HCT116 (cell line): ENCODE measurements around the gene LYST. TPM values are rescaled to one million over a fixed set of nuclear protein-coding genes. Genes with fewer than 3 reads are reported as not detected.

Source experiments
- ATAC-seq: fragments of 200-7000 bp; cut with Tn5 transposase; 2 replicates; pipeline ENCODE4 v1.9.1; 2020; ENCODE audit warnings: mild to moderate bottlenecking, moderate library complexity
- BruUV-seq: library from RNA; stranded (reverse); fragments of 400-500 nt; replicated peaks from 2 replicates; lab custom pipeline; 2021; lab: Mats Ljungman, UMichigan
- CTCF ChIA-PET: fragments of 300-600 bp; sonication (Branson Sonifier 250); formaldehyde crosslinking; loops from one replicate; lab custom pipeline; 2021; ENCODE audit warnings: antibody characterized with exemption; lab: Charles Lee
- POLR2A ChIA-PET: fragments of 300-600, 350-600 bp; sonication (Branson Sonifier 250); formaldehyde crosslinking; loops from one replicate; lab custom pipeline; 2021; ENCODE audit warnings: antibody characterized with exemption; lab: Charles Lee
- RAD21 ChIA-PET, 2 experiments: fragments of 300-600 bp; sonication (Branson Sonifier 250); formaldehyde crosslinking; loops; one replicate each; lab custom pipeline; 2023; ENCODE audit warnings: low total read pairs in 2 of 2; ENCODE audit not compliant: uncharacterized antibody in 2 of 2, unreplicated experiment in 2 of 2, low non-redundant PET in 1 of 2; lab: Charles Lee
- DNase-seq: peaks from one replicate; pipeline ENCODE4 v3.0.0-alpha.2; 2010; ENCODE audit warnings: low read depth, low spot score
- H2AFZ ChIP-seq: fragments of 200-600 bp; shearing (Covaris generic), sonication (generic); 2 replicates; pipeline ENCODE4 v1.6.1; 2017; ENCODE audit warnings: low read depth, mixed run types, mixed read lengths, antibody characterized with exemption, low read length; ENCODE audit not compliant: poor library complexity, severe bottlenecking
- H3K27ac ChIP-seq: 2 replicates; pipeline ENCODE4 v1.5.1; 2012; ENCODE audit warnings: low read depth, low read length
- H3K27me3 ChIP-seq: fragments of 200-600 bp; sonication (generic); 2 replicates; pipeline ENCODE4 v1.6.1; 2016; ENCODE audit warnings: mixed run types, low read length, mixed read lengths; ENCODE audit not compliant: insufficient read depth
- H3K36me3 ChIP-seq, 2 experiments: fragments of 200-500 bp in 1 of 2; fragments of 200-600 bp in 1 of 2; sonication (Bioruptor generic) in 1 of 2; sonication (generic) in 1 of 2; 2 replicates each; pipeline versions ENCODE4 v1.5.1 to v1.6.1; 2014 to 2016; ENCODE audit warnings: low read length in 2 of 2, inconsistent platforms in 1 of 2, mixed read lengths in 1 of 2, mixed run types in 1 of 2; ENCODE audit not compliant: insufficient read depth in 2 of 2, control insufficient read depth in 1 of 2
- H3K4me1 ChIP-seq, 2 experiments: fragments of 200-600 bp in 1 of 2; sonication (generic) in 1 of 2; 2 replicates each; pipeline versions ENCODE4 v1.5.1 to v1.6.1; 2012 to 2017; ENCODE audit warnings: low read length in 2 of 2, inconsistent platforms in 1 of 2, mild to moderate bottlenecking in 1 of 2, mixed read lengths in 1 of 2, mixed run types in 1 of 2, moderate library complexity in 1 of 2; ENCODE audit not compliant: insufficient read depth in 2 of 2, control insufficient read depth in 1 of 2
- H3K4me2 ChIP-seq: fragments of 200-600 bp; sonication (generic); 2 replicates; pipeline ENCODE4 v1.6.1; 2017; ENCODE audit warnings: mixed run types, low read length, mixed read lengths
- H3K4me3 ChIP-seq, 2 experiments: fragments of 200-600 bp in 1 of 2; sonication (generic) in 1 of 2; replicated peaks in 1 of 2; 2 replicates each; pipeline ENCODE4 v1.5.1; 2011 to 2016; ENCODE audit warnings: low read length in 2 of 2, control low read depth in 1 of 2, low read depth in 1 of 2, mild to moderate bottlenecking in 1 of 2, mixed read lengths in 1 of 2, mixed run types in 1 of 2
- H3K79me2 ChIP-seq: fragments of 200-600 bp; sonication (generic); 2 replicates; pipeline ENCODE4 v1.6.1; 2017; ENCODE audit warnings: mild to moderate bottlenecking, mixed run types, low read length, moderate library complexity, mixed read lengths; ENCODE audit not compliant: insufficient read depth
- H3K9ac ChIP-seq: fragments of 200-600 bp; sonication (generic); 2 replicates; pipeline ENCODE4 v1.6.1; 2016; ENCODE audit warnings: low read length, mixed read lengths
- H3K9me2 ChIP-seq: fragments of 200-600 bp; sonication (generic), shearing (Covaris generic); 2 replicates; pipeline ENCODE4 v1.6.1; 2017; ENCODE audit warnings: mixed run types, mild to moderate bottlenecking, moderate library complexity; ENCODE audit not compliant: insufficient read depth
- H3K9me3 ChIP-seq, 2 experiments: fragments of 200-500 bp in 1 of 2; fragments of 200-600 bp in 1 of 2; sonication (Bioruptor generic) in 1 of 2; sonication (generic) in 1 of 2; 2 replicates each; pipeline ENCODE4 v1.6.1; 2014 to 2017; ENCODE audit warnings: low read length in 2 of 2, mixed read lengths in 2 of 2, inconsistent platforms in 1 of 2, low read depth in 1 of 2, mild to moderate bottlenecking in 1 of 2, mixed run types in 1 of 2, moderate library complexity in 1 of 2; ENCODE audit not compliant: control insufficient read depth in 1 of 2, insufficient read depth in 1 of 2
- H4K20me1 ChIP-seq: fragments of 200-600 bp; sonication (generic), shearing (Covaris generic); 2 replicates; pipeline ENCODE4 v1.6.1; 2017; ENCODE audit warnings: mixed run types, mild to moderate bottlenecking, moderate library complexity; ENCODE audit not compliant: insufficient read depth
- CEBPB ChIP-seq: IDR thresholded peaks from 2 replicates; pipeline ENCODE4 v1.6.1; 2012; ENCODE audit warnings: low read depth
- EGR1 ChIP-seq: IDR thresholded peaks from 2 replicates; pipeline ENCODE4 v1.6.1; 2012; ENCODE audit warnings: low read depth
- EZH2 ChIP-seq: fragments of 200-600 bp; sonication (generic); IDR thresholded peaks from 2 replicates; pipeline ENCODE4 v1.6.1; 2017; ENCODE audit warnings: antibody characterized with exemption, mixed run types
- EZH2phosphoT487 ChIP-seq: fragments of 200-600 bp; IDR thresholded peaks from 2 replicates; pipeline ENCODE4 v1.6.1; 2018; ENCODE audit warnings: antibody characterized with exemption, borderline replicate concordance
- FOSL1 ChIP-seq: IDR thresholded peaks from 2 replicates; pipeline ENCODE4 v1.6.1; 2012; ENCODE audit warnings: low read depth
- POLR2A ChIP-seq: IDR thresholded peaks from 2 replicates; pipeline ENCODE4 v1.7.0; 2011; ENCODE audit warnings: borderline replicate concordance; ENCODE audit not compliant: insufficient read depth, insufficient read length; ENCODE audit errors: extremely low read depth
- RAD21 ChIP-seq: IDR thresholded peaks from 2 replicates; pipeline ENCODE4 v1.6.1; 2012; ENCODE audit warnings: low read depth, mild to moderate bottlenecking
- SRF ChIP-seq: IDR thresholded peaks from 2 replicates; pipeline ENCODE4 v1.6.1; 2012; ENCODE audit warnings: low read depth
- TCF7L2 ChIP-seq: IDR thresholded peaks from 2 replicates; pipeline ENCODE4 v1.7.0; 2011; ENCODE audit warnings: borderline replicate concordance, inconsistent platforms; ENCODE audit not compliant: insufficient read depth, insufficient read length; ENCODE audit errors: extremely low read depth
- ZNF274 ChIP-seq: fragments of 200-500 bp; sonication (Bioruptor generic); IDR thresholded peaks from 2 replicates; pipeline ENCODE4 v1.6.1; 2014; ENCODE audit warnings: mild to moderate bottlenecking, low read depth, low read length, inconsistent platforms
- intact Hi-C: fragments of 100-400 bp; cut with micrococcal nuclease; formaldehyde crosslinking; loops from 2 replicates; pipeline ENCODE4 v1.10.0; 2022
- total RNA-seq: library from RNA; stranded (reverse); gene quantifications from one replicate; pipeline ENCODE4 v1.2.1, GENCODE V29; 2021; ENCODE audit not compliant: unreplicated experiment
- TF ChIP-seq, protein P1 (sequence below): IDR thresholded peaks from 2 replicates; pipeline ENCODE4 v1.6.1; 2012
- TF ChIP-seq, protein P2 (sequence below): IDR thresholded peaks from 2 replicates; pipeline ENCODE4 v1.6.1; 2011; ENCODE audit warnings: mild to moderate bottlenecking, low read length, moderate library complexity; ENCODE audit not compliant: insufficient replicate concordance; ENCODE audit errors: extremely low read depth
- TF ChIP-seq, protein P3 (sequence below): IDR thresholded peaks from 2 replicates; pipeline ENCODE4 v1.6.1; 2012

LYST gene
- total RNA-seq, 1 experiment from 2014 or later = 6.6 TPM

- intact Hi-C loops = no loop called here
- POLR2A ChIA-PET = no interaction called here
- H3K4me2 ChIP-seq = no peak overlapping the region
- ATAC-seq (no peak), DNase-seq (no peak)
- no peak overlapping the region for H3K4me3 ChIP-seq
- no peaks in the 10 kb centered on the region for H3K9me2 ChIP-seq
- H3K27ac ChIP-seq = no peak overlapping the region
- no peaks in the 10 kb centered on the region for H3K27me3 ChIP-seq
- CTCF ChIA-PET = no interaction called here
- H3K9ac ChIP-seq = no peak overlapping the region
- H3K4me1 ChIP-seq = peaks cover 0 to 10% of the 10 kb centered on the region in 2 experiments; a peak in 2 of 4 replicates
- H3K79me2 ChIP-seq = no peaks in the 10 kb centered on the region
- BruUV-seq = no TSS peak
- no peaks in the 10 kb centered on the region for H3K9me3 ChIP-seq
- no peaks in the 10 kb centered on the region for H3K36me3 ChIP-seq
- no peaks in the 10 kb centered on the region for H4K20me1 ChIP-seq
- no peak overlapping the region for H2AFZ ChIP-seq
- RAD21 ChIA-PET = no interaction called here
- TF ChIP-seq, protein P1, sequence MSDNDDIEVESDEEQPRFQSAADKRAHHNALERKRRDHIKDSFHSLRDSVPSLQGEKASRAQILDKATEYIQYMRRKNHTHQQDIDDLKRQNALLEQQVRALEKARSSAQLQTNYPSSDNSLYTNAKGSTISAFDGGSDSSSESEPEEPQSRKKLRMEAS = no peak
- TF ChIP-seq, protein P2, sequence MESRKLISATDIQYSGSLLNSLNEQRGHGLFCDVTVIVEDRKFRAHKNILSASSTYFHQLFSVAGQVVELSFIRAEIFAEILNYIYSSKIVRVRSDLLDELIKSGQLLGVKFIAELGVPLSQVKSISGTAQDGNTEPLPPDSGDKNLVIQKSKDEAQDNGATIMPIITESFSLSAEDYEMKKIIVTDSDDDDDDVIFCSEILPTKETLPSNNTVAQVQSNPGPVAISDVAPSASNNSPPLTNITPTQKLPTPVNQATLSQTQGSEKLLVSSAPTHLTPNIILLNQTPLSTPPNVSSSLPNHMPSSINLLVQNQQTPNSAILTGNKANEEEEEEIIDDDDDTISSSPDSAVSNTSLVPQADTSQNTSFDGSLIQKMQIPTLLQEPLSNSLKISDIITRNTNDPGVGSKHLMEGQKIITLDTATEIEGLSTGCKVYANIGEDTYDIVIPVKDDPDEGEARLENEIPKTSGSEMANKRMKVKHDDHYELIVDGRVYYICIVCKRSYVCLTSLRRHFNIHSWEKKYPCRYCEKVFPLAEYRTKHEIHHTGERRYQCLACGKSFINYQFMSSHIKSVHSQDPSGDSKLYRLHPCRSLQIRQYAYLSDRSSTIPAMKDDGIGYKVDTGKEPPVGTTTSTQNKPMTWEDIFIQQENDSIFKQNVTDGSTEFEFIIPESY = no peak
- no peak for TF ChIP-seq EZH2
- no peak for TF ChIP-seq EGR1
- TF ChIP-seq RAD21 = no peak
- TF ChIP-seq TCF7L2 = no peak
- no peak for TF ChIP-seq POLR2A
- TF ChIP-seq EZH2phosphoT487 = no peak
- no peak for TF ChIP-seq SRF
- TF ChIP-seq ZNF274 = no peak
- TF ChIP-seq FOSL1 = no peak
- no peak for TF ChIP-seq CEBPB
- TF ChIP-seq, protein P3, sequence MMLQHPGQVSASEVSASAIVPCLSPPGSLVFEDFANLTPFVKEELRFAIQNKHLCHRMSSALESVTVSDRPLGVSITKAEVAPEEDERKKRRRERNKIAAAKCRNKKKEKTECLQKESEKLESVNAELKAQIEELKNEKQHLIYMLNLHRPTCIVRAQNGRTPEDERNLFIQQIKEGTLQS = no peak
Measured at GRCh38 chr1:235745503-235746136, 121.1 kb downstream of the LYST start.
